Activated CD8-positive, alpha-beta memory T cell treated with anti-CD3 and anti-CD28 coated beads, Interleukin-2, amount 10 ng/mL, durations not matched to agents 7 days and 5 days (primary cell): Measurements from ENCODE around the gene FMO1. TPM values are rescaled to one million over a fixed set of nuclear protein-coding genes. Genes with fewer than 3 reads are reported as not detected.

Experiments
- ATAC-seq: fragments of 150-1000 bp; cut with Tn5 transposase; one replicate; pipeline ENCODE4 v1.10.0; 2021; ENCODE audit warnings: moderate library complexity
- CTCF ChIA-PET: fragments of 350-600 bp; sonication (Branson Sonifier 250); formaldehyde crosslinking; loops from one replicate; lab custom pipeline; 2021; ENCODE audit warnings: antibody characterized with exemption; lab: Charles Lee
- DNase-seq: peaks from one replicate; pipeline ENCODE4 v3.0.0-alpha.2; 2020
- H3K27ac Mint-ChIP-seq: one replicate; pipeline ENCODE4 v1.8.0; 2021; ENCODE audit warnings: mild to moderate bottlenecking, mixed read lengths
- H3K27me3 Mint-ChIP-seq: one replicate; pipeline ENCODE4 v1.8.0; 2021; ENCODE audit warnings: mixed read lengths
- H3K36me3 Mint-ChIP-seq: one replicate; pipeline ENCODE4 v1.8.0; 2021; ENCODE audit warnings: mild to moderate bottlenecking, mixed read lengths
- H3K4me1 Mint-ChIP-seq: one replicate; pipeline ENCODE4 v1.8.0; 2021; ENCODE audit warnings: mixed read lengths
- H3K4me3 Mint-ChIP-seq: one replicate; pipeline ENCODE4 v1.8.0; 2021; ENCODE audit warnings: mild to moderate bottlenecking, moderate library complexity, mixed read lengths
- H3K9me3 Mint-ChIP-seq: one replicate; pipeline ENCODE4 v1.8.0; 2022; ENCODE audit warnings: low read depth, mixed read lengths
- total RNA-seq, 2 experiments: library from RNA; stranded (reverse); gene quantifications; one replicate each; pipeline ENCODE4 v1.2.3, GENCODE V29; 2021

The FMO1 gene
- total RNA-seq, 2 experiments from 2014 or later = not detected

- H3K36me3 Mint-ChIP-seq = no peaks in the 10 kb centered on the region
- ATAC-seq = no peak
- H3K4me1 Mint-ChIP-seq = peaks cover 15% of the 10 kb centered on the region
- no peaks in the 10 kb centered on the region for H3K9me3 Mint-ChIP-seq
- no peak for DNase-seq
- CTCF ChIA-PET = no interaction called here
- H3K27me3 Mint-ChIP-seq = no peaks in the 10 kb centered on the region
- H3K4me3 Mint-ChIP-seq = no peak overlapping the region
- H3K27ac Mint-ChIP-seq = no peak overlapping the region
Measured at GRCh38 chr1:171310661-171311087, 62.4 kb downstream of the FMO1 start.

DNA sequence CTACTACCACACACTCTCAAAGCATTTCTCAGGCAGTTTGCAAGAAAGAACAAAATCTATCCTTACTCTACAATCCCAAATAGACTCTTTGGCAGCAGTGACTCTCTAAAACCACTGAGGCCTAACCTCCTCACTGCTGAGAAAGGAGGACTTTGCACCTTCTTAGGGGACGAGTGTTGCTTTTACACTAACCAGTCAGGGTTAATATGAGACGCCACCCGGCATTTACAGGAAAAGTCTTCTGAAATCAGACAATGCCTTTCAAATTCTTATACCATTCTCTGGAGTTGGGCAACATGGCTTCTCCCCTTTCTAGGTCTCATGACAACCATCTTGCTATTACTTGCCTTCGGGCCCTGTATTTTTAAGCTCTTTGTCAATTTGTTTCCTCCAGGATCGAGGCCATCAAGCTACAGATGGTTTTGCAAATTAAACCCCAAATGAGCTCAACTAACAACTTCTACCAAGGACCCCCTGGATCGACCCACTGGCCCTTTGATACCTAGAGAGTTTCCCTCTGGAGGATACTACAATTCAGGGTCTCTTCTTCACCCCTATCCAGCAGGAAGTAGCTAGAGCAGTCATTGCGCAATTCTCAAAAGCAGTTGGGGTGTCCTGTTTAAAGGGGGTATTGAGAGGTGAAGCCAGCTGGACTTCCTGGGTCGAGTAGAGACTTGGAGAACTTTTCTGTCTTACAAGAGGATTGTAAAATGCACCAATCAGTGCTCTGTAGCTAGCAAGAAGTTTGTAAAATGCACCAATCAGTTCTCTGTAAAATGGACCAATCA, 63.7 kb downstream of the FMO1 start:
- Mint-ChIP-seq H3K27me3 (no peaks in the 10 kb centered on the region), H3K4me1 (peaks cover 15% of the 10 kb centered on the region), H3K36me3 (no peaks in the 10 kb centered on the region), H3K9me3 (no peaks in the 10 kb centered on the region), H3K27ac (no peak overlapping the region), H3K4me3 (no peak overlapping the region)
- CTCF ChIA-PET = interaction anchor here (0.9 to 3.0 kb wide), 3 partner anchors 61 to 345 kb away, joined by 3 to 26 read pairs (median 3); no protein-coding TSS in a partner anchor
- DNase-seq (no peak), ATAC-seq (no peak)

GRCh38 chr1:171313319-171313834, 65.1 kb downstream of the FMO1 start:
- no peaks in the 10 kb centered on the region for H3K27me3 Mint-ChIP-seq
- no peak overlapping the region for H3K4me3 Mint-ChIP-seq
- H3K4me1 Mint-ChIP-seq = peaks cover 15% of the 10 kb centered on the region
- no peak for DNase-seq
- no peak for ATAC-seq
- H3K36me3 Mint-ChIP-seq = no peaks in the 10 kb centered on the region
- peak overlapping the region; percentile 31 for H3K27ac Mint-ChIP-seq
- H3K9me3 Mint-ChIP-seq = no peaks in the 10 kb centered on the region
- CTCF ChIA-PET = interaction anchor here (0.8 to 3.0 kb wide), 20 partner anchors 8 to 622 kb away, joined by 3 to 26 read pairs (median 4); partner anchors contain the start of genes FMO1, FMO2 and PRRC2C

GRCh38 chr1:171313835-171314320, 65.6 kb downstream of the FMO1 start, which contains the start of gene FMO4:
Gene FMO4 (plus strand): TSS chr1:171314183. CDS start chr1:171319826, 5,643 bp downstream.
- H3K4me3 Mint-ChIP-seq = peak within 1 kb of the TSS; percentile 69
- no peaks in the 10 kb centered on the region for H3K27me3 Mint-ChIP-seq

GRCh38 chr1:171329251-171329650, 81.0 kb downstream of the FMO1 start:
- no peak overlapping the region for H3K27ac Mint-ChIP-seq
- no peaks in the 10 kb centered on the region for H3K36me3 Mint-ChIP-seq
- H3K27me3 Mint-ChIP-seq = no peaks in the 10 kb centered on the region
- no peaks in the 10 kb centered on the region for H3K4me1 Mint-ChIP-seq
- no peaks in the 10 kb centered on the region for H3K9me3 Mint-ChIP-seq
- ATAC-seq (no peak), DNase-seq (no peak)
- CTCF ChIA-PET = no interaction called here
- H3K4me3 Mint-ChIP-seq = no peak overlapping the region

More at GRCh38 chr1:171313835-171314320, 65.6 kb downstream of the FMO1 start, which contains the start of gene FMO4:
- no peaks in the 10 kb centered on the region for H3K36me3 Mint-ChIP-seq
- no peaks in the 10 kb centered on the region for H3K9me3 Mint-ChIP-seq
- H3K27ac Mint-ChIP-seq = peak within 1 kb of the TSS; percentile 78
- ATAC-seq = peak; percentile 100
- H3K4me1 Mint-ChIP-seq = peaks cover 15% of the 10 kb centered on the region
- DNase-seq = peak; percentile 92
- CTCF ChIA-PET = interaction anchor here (0.6 to 3.0 kb wide), 21 partner anchors 8 to 623 kb away, joined by 3 to 26 read pairs (median 4); partner anchors contain the start of genes FMO1, FMO2 and PRRC2C

DNA sequence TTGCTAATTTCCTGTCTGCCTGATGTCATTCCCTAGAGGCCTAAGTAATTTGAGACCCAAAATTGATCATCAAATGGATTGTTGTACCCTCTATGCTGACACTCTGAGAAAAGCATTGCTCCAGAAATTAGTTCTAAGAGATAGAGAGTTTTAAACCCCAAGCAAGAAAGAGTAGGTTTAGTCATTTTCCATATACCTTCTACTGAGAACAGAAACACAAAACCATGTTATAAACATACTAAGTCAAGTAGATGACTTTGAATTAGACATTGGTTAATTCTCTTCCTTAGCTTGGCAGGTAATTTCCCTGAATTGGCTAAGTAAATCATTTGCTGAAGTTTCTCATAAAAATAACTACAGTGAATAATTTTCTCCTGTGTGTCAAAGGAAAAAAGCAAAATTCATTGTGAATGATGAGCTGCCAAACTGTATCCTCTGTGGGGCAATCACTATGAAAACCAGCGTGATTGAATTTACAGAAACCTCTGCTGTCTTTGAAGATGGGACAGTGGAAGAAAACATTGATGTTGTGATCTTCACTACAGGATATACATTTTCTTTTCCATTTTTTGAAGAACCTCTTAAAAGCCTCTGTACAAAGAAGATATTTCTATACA, 85.8 kb downstream of the FMO1 start:
- Mint-ChIP-seq H3K27me3 (no peaks in the 10 kb centered on the region), H3K9me3 (no peaks in the 10 kb centered on the region), H3K36me3 (no peaks in the 10 kb centered on the region), H3K4me3 (no peak overlapping the region), H3K27ac (no peak overlapping the region), H3K4me1 (no peaks in the 10 kb centered on the region)
- DNase-seq (no peak), ATAC-seq (no peak)
- CTCF ChIA-PET = interaction anchor here (0.6 kb wide), 1 partner anchor 59 kb away, joined by 4 read pairs; no protein-coding TSS in a partner anchor

Other genes starting within 250 kb of the FMO1 start
- not detected for gene FMO3, start 157.6 kb upstream of the FMO1 start, total RNA-seq
- gene FMO2, start 63.2 kb upstream of the FMO1 start, total RNA-seq = not detected
- 1 to 10 TPM in 1 of 2 experiments, under 1 TPM in 1; 0.91 to 1.5 TPM for gene FMO4, start 65.7 kb downstream of the FMO1 start, total RNA-seq
- 100 to 1,000 TPM; 225 to 244 TPM for gene PRRC2C, start 237.0 kb downstream of the FMO1 start, total RNA-seq